Suprapubic skin (tissue), 4 donors: ENCODE data around the gene CYP2A7. TPM values are rescaled to one million over a fixed set of nuclear protein-coding genes. Genes with fewer than 3 reads are reported as not detected.
"Not testable (repeated sequence)": the region's sequence is repeated elsewhere in the genome, so short reads cannot be mapped to it uniquely, and the experiment has no call there.

Source experiments
- DNase-seq, 2 donors: peaks; one replicate each; pipeline ENCODE4 v3.0.0-alpha.2; 2019; ENCODE audit warnings: low spot score in 2 of 2
- H3K27ac ChIP-seq: fragments of 200-600 bp; sonication (generic); one replicate; pipeline ENCODE4 v1.5.1; 2019
- H3K27me3 ChIP-seq: fragments of 200-600 bp; sonication (generic); one replicate; pipeline ENCODE4 v1.5.1; 2019
- H3K36me3 ChIP-seq: fragments of 200-600 bp; sonication (generic); one replicate; pipeline ENCODE4 v1.5.1; 2019
- H3K4me1 ChIP-seq: fragments of 200-600 bp; sonication (generic); one replicate; pipeline ENCODE4 v1.5.1; 2019
- H3K4me3 ChIP-seq: fragments of 200-600 bp; sonication (generic); one replicate; pipeline ENCODE4 v1.5.1; 2019; ENCODE audit warnings: mild to moderate bottlenecking
- H3K9me3 ChIP-seq: fragments of 200-600 bp; sonication (generic); one replicate; pipeline ENCODE4 v1.5.1; 2019
- EP300 ChIP-seq: sonication (generic); formaldehyde crosslinking; IDR thresholded peaks from one replicate; pipeline ENCODE4 v1.6.1; 2017; ENCODE audit warnings: antibody characterized with exemption
- POLR2A ChIP-seq, 2 donors: fragments of 450-650 bp; IDR thresholded peaks; one replicate each; pipeline ENCODE4 v1.6.1; 2017; ENCODE audit warnings: antibody characterized with exemption in 2 of 2, mild to moderate bottlenecking in 2 of 2, moderate library complexity in 2 of 2
- POLR2AphosphoS5 ChIP-seq, 3 donors: sonication (generic); formaldehyde crosslinking; IDR thresholded peaks; one replicate each; pipeline ENCODE4 v1.6.1; 2017; ENCODE audit warnings: antibody characterized with exemption in 3 of 3
- WGBS: methylation state at CpG from one replicate; pipeline ENCODE4 v1.1.5; 2018; 5-methylcytosine and 5-hydroxymethylcytosine counted together
- total RNA-seq, 4 donors: library from RNA; depleted of rRNA; stranded (reverse); fragments of >200 nt; gene quantifications; one replicate each; pipeline ENCODE4 v1.1.0, GENCODE V29; 2016
- TF ChIP-seq, protein P1 (sequence below), 2 donors: fragments of 200-600 bp in 1 of 2; fragments of 450-650 bp in 1 of 2; sonication (generic) in 1 of 2; IDR thresholded peaks; one replicate each; pipeline ENCODE4 v1.5.1; 2016 to 2019; ENCODE audit warnings: antibody characterized with exemption in 2 of 2, mild to moderate bottlenecking in 1 of 2, moderate library complexity in 1 of 2

Gene CYP2A7
- total RNA-seq, 4 donors from 2014 or later, result not detected

DNA sequence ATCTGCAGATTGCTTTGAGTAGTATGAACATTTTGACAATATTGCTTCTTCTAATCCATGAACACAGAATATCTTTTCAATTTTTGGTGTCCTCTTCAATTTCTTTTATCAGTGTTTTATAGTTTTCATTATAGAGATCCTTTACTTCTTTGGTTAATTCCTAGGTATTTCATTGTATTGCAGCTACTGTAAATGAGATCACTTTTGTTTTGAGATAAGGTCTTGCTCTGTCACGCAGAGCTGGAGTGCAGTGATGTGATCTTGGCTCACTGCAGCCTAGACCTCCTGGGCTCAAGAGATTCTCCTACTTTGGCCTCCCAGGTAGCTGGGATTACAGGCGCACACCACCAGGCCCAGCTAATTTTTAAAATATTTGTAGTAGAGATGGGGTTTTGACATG lies 9.8 kb downstream of the CYP2A7 start:
- WGBS, result 91% methylated on average over 2 of the region's 2 CpGs
- no peaks in the 10 kb centered on the region for H3K9me3 ChIP-seq
- H3K4me3 ChIP-seq, result no peak overlapping the region
- H3K36me3 ChIP-seq, result no peaks in the 10 kb centered on the region
- DNase-seq, result no peak
- H3K4me1 ChIP-seq, result no peaks in the 10 kb centered on the region
- no peaks in the 10 kb centered on the region for H3K27me3 ChIP-seq
- TF ChIP-seq POLR2AphosphoS5 (IDR thresholded peaks at IDR 0.05) (no peak), POLR2A (IDR thresholded peaks at IDR 0.05) (no peak), EP300 (no peak)
- TF ChIP-seq, protein P1, sequence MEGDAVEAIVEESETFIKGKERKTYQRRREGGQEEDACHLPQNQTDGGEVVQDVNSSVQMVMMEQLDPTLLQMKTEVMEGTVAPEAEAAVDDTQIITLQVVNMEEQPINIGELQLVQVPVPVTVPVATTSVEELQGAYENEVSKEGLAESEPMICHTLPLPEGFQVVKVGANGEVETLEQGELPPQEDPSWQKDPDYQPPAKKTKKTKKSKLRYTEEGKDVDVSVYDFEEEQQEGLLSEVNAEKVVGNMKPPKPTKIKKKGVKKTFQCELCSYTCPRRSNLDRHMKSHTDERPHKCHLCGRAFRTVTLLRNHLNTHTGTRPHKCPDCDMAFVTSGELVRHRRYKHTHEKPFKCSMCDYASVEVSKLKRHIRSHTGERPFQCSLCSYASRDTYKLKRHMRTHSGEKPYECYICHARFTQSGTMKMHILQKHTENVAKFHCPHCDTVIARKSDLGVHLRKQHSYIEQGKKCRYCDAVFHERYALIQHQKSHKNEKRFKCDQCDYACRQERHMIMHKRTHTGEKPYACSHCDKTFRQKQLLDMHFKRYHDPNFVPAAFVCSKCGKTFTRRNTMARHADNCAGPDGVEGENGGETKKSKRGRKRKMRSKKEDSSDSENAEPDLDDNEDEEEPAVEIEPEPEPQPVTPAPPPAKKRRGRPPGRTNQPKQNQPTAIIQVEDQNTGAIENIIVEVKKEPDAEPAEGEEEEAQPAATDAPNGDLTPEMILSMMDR (IDR thresholded peaks at IDR 0.05), result no peak
- H3K27ac ChIP-seq, result no peak overlapping the region

- TF ChIP-seq POLR2AphosphoS5 (IDR thresholded peaks at IDR 0.05), result no peak
- TF ChIP-seq POLR2A (IDR thresholded peaks at IDR 0.05), result no peak
- TF ChIP-seq, protein P1 (IDR thresholded peaks at IDR 0.05), result no peak
- no peak for TF ChIP-seq EP300
- H3K4me1 ChIP-seq, result no peaks in the 10 kb centered on the region
- H3K27ac ChIP-seq, result no peak overlapping the region
- H3K4me3 ChIP-seq, result no peak overlapping the region
- 87% methylated on average over 7 of the region's 7 CpGs for WGBS
- no peaks in the 10 kb centered on the region for H3K36me3 ChIP-seq
- H3K9me3 ChIP-seq, result no peaks in the 10 kb centered on the region
- no peaks in the 10 kb centered on the region for H3K27me3 ChIP-seq
- no peak for DNase-seq
Observed at GRCh38 chr19:40867701-40868100, 14.3 kb downstream of the CYP2A7 start.

DNA sequence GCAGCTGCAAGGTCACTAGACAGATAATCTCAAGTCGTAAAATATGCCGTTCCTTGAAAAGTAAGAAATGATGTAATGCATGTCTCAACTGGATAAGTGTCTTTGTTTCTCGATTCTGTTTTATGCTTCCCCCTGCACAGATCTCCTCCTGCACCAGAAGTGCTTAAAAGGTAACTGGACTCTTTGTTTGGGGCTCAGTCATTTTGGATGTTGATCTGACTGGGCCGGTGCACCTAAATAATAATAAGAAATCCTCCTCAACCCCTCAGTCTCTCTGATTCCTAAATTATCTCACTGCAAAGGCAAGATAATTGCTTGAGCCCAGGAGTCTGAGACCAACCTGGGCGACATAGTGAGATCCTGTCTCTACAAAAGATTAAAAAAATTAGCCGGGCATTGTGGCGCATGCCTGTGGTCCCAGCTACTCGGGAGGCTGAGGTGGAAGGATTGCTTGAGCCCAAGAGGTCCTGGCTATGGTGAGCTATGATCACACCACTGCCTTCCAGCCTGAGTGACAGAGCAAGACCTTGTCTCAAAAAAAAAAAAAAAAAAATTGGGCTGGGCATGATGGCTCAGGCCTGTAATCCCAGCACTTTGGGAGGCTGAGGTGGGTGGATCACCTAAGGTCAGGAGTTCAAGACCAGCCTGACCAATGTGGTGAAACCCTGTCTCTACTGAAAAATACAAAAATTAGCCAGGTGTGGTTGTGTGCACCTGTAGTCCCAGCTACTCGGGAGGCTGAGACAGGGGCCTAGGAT lies 17.1 kb downstream of the CYP2A7 start:
- H3K9me3 ChIP-seq, H3K36me3 ChIP-seq, DNase-seq, H3K4me1 ChIP-seq, H3K4me3 ChIP-seq, H3K27me3 ChIP-seq, H3K27ac ChIP-seq: not testable (repeated sequence)
- WGBS, result 62% methylated on average over 9 of the region's 9 CpGs

- TF ChIP-seq POLR2A (IDR thresholded peaks at IDR 0.05), result no peak
- Histone ChIP-seq H3K4me3 (no peak overlapping the region), H3K36me3 (no peaks in the 10 kb centered on the region), H3K9me3 (no peaks in the 10 kb centered on the region), H3K4me1 (no peaks in the 10 kb centered on the region), H3K27ac (no peak overlapping the region), H3K27me3 (no peaks in the 10 kb centered on the region)
- WGBS, result 66% methylated on average over 4 of the region's 4 CpGs
- no peak for DNase-seq
Observed at GRCh38 chr19:40862785-40863184, 19.2 kb downstream of the CYP2A7 start.

DNA sequence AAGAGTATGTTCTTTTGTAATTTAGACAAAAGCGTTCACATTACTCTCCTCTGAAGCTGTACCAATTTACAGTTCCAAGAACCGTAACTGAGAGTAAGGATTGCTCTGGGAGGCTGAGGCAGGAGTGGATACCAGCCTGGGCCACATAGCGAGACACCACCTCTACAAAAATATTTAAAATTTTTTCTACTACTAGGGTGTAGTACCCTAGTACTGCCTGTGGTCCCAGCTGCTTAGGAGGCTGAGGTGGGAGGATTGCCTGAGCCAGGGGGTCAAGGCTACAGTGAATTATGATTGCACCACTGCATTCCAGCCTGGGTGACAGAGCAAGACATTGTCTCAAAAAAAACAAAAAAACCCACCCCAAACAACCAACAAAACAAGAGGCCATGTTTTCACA lies 19.7 kb downstream of the CYP2A7 start:
- no peaks in the 10 kb centered on the region for H3K27me3 ChIP-seq

GRCh38 chr19:40858109-40858508 lies 23.9 kb downstream of the CYP2A7 start:
- TF ChIP-seq, protein P1 (IDR thresholded peaks at IDR 0.05), result no peak
- Histone ChIP-seq H3K4me3 (no peak overlapping the region), H3K36me3 (no peaks in the 10 kb centered on the region), H3K4me1 (no peaks in the 10 kb centered on the region), H3K27ac (no peak overlapping the region), H3K9me3 (no peaks in the 10 kb centered on the region), H3K27me3 (no peaks in the 10 kb centered on the region)
- DNase-seq, result no peak
- 87% methylated on average over 5 of the region's 5 CpGs for WGBS

More for the DNA sequence above, 19.7 kb downstream of the CYP2A7 start:
- TF ChIP-seq POLR2AphosphoS5 (IDR thresholded peaks at IDR 0.05) (no peak), POLR2A (IDR thresholded peaks at IDR 0.05) (no peak), EP300 (no peak)
- TF ChIP-seq, protein P1 (IDR thresholded peaks at IDR 0.05), result no peak
- WGBS, result 94% methylated on average over 3 of the region's 3 CpGs
- H3K9me3 ChIP-seq, result no peaks in the 10 kb centered on the region
- no peak overlapping the region for H3K27ac ChIP-seq
- H3K4me3 ChIP-seq, result no peak overlapping the region
- H3K4me1 ChIP-seq, result no peaks in the 10 kb centered on the region
- DNase-seq, result no peak
- no peaks in the 10 kb centered on the region for H3K36me3 ChIP-seq

DNA sequence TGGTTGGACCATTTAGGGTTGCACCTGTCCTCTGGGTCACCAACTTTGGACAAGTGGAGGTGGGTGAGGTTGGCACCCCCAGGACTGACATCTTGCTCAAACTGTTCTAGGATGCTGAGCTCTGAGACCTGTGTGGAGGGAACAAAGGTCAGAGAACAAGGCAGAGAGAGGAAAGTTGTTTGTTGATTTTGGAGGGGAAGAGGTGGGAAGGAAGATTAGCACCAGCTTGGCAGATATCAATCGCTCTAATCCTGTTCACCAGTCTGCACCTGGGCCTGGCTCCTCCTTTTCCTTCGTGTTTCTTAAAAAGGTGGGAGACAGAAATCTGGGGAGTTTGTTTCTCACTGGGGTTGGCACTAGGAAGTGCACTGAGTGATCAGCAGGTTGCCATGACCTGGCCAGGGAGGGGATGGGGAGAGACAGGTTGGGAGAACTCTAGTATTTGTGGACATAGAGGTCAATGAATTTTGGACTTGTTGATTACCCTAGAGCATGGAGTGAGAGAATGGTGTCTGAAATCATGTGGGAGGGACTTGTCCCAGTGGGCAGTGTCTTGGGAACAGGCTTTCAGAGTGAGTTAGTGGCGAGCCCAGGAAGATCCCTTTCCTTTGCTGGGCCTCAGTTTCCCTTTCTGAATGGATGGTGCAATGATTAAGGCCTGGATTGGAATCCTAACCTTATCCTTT lies 29.4 kb downstream of the CYP2A7 start:
- WGBS, result 55% methylated on average over 2 of the region's 3 CpGs
- H3K9me3 ChIP-seq, H3K27me3 ChIP-seq, H3K36me3 ChIP-seq, H3K4me1 ChIP-seq, H3K4me3 ChIP-seq, DNase-seq, H3K27ac ChIP-seq: not testable (repeated sequence)

- H3K27me3 ChIP-seq, H3K4me3 ChIP-seq, H3K4me1 ChIP-seq, H3K9me3 ChIP-seq, H3K36me3 ChIP-seq, H3K27ac ChIP-seq, DNase-seq: not testable (repeated sequence)
- WGBS, result 89% methylated on average over 2 of the region's 3 CpGs
Observed at GRCh38 chr19:40850277-40850676, 31.8 kb downstream of the CYP2A7 start, which contains the start of gene CYP2A6. CYP2A6 (minus strand) TSS chr19:40850447; CDS start chr19:40850426, 21 bp downstream.

- DNase-seq, H3K36me3 ChIP-seq, H3K9me3 ChIP-seq, H3K4me1 ChIP-seq, H3K27me3 ChIP-seq, H3K27ac ChIP-seq, H3K4me3 ChIP-seq: not testable (repeated sequence)
- WGBS, result 93% methylated on average over 8 of the region's 8 CpGs
Observed at GRCh38 chr19:40846722-40847121, 35.3 kb downstream of the CYP2A7 start.
